Measurements from ENCODE around the gene PCBP4. TPM values are rescaled to one million over a fixed set of nuclear protein-coding genes. Genes with fewer than 3 reads are reported as not detected.
"Not testable (repeated sequence)": the region's sequence is repeated elsewhere in the genome, so short reads cannot be mapped to it uniquely, and the experiment has no call there.

The PCBP4 gene
- polyA plus RNA-seq, 2 donors, result 11.7 to 18.7 TPM

DNA sequence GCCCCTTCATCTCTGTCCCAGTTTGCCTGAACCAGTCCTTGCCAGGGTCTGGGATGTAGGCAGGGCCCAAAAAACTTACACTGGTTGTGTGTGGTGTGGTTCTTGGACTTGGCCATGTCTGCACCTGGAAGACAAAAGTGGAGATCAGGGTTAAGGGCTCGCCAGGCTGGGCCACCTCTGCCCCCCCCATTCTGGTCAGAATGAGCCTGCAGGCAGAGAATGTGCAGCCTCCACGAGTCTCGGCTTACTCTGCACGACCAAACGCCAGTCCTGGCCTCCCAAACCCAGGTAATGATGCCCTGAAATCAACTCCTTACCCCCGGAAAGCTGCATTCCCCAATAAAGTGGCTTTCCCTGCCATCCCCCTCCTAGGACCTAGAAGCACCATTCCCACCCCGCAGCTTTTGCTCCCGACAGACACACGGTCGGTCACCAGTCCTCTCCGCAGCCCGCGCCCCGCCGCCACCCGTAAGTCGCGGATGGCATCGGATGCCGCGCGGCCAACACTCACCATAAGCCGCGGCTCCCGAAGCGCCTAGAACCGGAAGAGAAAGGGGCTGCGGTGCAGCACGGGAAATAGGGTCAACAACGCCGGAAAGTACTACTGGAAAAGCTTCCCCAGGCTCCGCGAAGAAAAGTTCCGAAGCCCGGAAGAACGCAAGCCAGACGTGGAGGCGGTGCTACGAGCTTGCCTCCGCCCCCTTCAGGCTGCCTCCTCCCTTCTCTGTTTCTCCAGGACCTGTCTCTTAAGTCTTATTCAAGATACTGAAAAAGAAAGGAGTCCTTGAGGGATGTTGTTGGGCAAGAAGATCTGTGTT is 28.3 kb upstream of the PCBP4 start, which contains the start of gene RPL29:
Gene RPL29 (minus strand): TSS at position 550 of the 818 bp plus-strand sequence. CDS start 434 bp downstream, at position 116.
- H3K9me3 ChIP-seq (ENCODE audit: control insufficient read depth in 2 of 2, insufficient read depth in 1 of 2, low read depth in 1 of 2, low read length in 1 of 2), result no peaks in the 10 kb centered on the region
- WGBS, 2 donors, result 0% methylated on average over 40 of the region's 40 CpGs
- peak within 1 kb of the TSS; percentile 73 to 76 for H3K4me3 ChIP-seq (ENCODE audit: low read depth in 1 of 2, low read length in 2 of 2)
- H3K27me3 ChIP-seq (ENCODE audit: control insufficient read depth in 1 of 2, insufficient read depth in 2 of 2, low read length in 2 of 2), result no peaks in the 10 kb centered on the region
- peaks cover 10 to 24% of the 10 kb centered on the region in 2 donors for H3K36me3 ChIP-seq (ENCODE audit: control insufficient read depth in 2 of 2, insufficient read depth in 2 of 2, low read length in 1 of 2)
- H3K27ac ChIP-seq (ENCODE audit: low read depth in 2 of 2, low read length in 1 of 2), result peak within 1 kb of the TSS; percentile 65 to 89
- H3K4me1 ChIP-seq (ENCODE audit: control insufficient read depth in 2 of 2, insufficient read depth in 2 of 2, low read length in 1 of 2), result peaks cover 0 to 5% of the 10 kb centered on the region in 2 donors

DNA sequence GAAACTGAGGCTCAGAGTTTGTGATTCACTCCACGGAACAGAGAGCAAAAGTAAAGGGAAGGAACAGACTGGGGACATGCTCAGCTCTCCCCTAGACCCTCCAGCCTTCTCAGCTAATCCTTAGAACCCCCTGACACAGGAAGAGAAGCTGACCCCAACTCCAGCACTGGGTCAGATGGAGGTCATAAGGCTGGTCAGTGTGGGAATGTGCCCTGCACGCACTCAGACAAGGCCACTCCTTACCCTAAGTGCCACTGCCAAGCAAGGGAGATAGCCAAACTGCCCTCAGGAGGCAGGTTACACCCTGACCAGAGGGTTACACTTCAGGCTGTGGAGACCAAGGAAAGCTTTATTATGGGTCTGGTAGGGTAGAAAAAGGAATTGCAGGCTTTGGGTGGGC is 27.3 kb upstream of the PCBP4 start:
- H3K36me3 ChIP-seq (ENCODE audit: control insufficient read depth in 2 of 2, insufficient read depth in 2 of 2, low read length in 1 of 2), result peaks cover 10 to 24% of the 10 kb centered on the region in 2 donors
- no peaks in the 10 kb centered on the region for H3K9me3 ChIP-seq (ENCODE audit: control insufficient read depth in 2 of 2, insufficient read depth in 1 of 2, low read depth in 1 of 2, low read length in 1 of 2)
- peaks cover 0 to 5% of the 10 kb centered on the region in 2 donors for H3K4me1 ChIP-seq (ENCODE audit: control insufficient read depth in 2 of 2, insufficient read depth in 2 of 2, low read length in 1 of 2)
- H3K4me3 ChIP-seq (ENCODE audit: low read depth in 1 of 2, low read length in 2 of 2), result peak overlapping the region; percentile 73 to 76
- no peaks in the 10 kb centered on the region for H3K27me3 ChIP-seq (ENCODE audit: control insufficient read depth in 1 of 2, insufficient read depth in 2 of 2, low read length in 2 of 2)
- peak overlapping the region in 1 of 2 donors; percentile 59 for H3K27ac ChIP-seq (ENCODE audit: low read depth in 2 of 2, low read length in 1 of 2)
- 60 to 73% methylated on average over 2 of the region's 2 CpGs for WGBS, 2 donors

GRCh38 chr3:51993657-51994056 is 26.4 kb upstream of the PCBP4 start:
- 76 to 79% methylated on average over 9 to 10 of the region's 13 CpGs for WGBS, 2 donors
- not testable (repeated sequence) for H3K4me3 ChIP-seq (ENCODE audit: low read depth in 1 of 2, low read length in 2 of 2)
- H3K36me3 ChIP-seq (ENCODE audit: control insufficient read depth in 2 of 2, insufficient read depth in 2 of 2, low read length in 1 of 2), result peaks cover 10 to 24% of the 10 kb centered on the region in 2 donors

GRCh38 chr3:51992017-51992682 is 24.9 kb upstream of the PCBP4 start:
- Histone ChIP-seq H3K36me3 (ENCODE audit: control insufficient read depth in 2 of 2, insufficient read depth in 2 of 2, low read length in 1 of 2) (peaks cover 10 to 24% of the 10 kb centered on the region in 2 donors), H3K27ac (ENCODE audit: low read depth in 2 of 2, low read length in 1 of 2) (peak overlapping the region in 1 of 2 donors; percentile 7), H3K9me3 (ENCODE audit: control insufficient read depth in 2 of 2, insufficient read depth in 1 of 2, low read depth in 1 of 2, low read length in 1 of 2) (no peaks in the 10 kb centered on the region), H3K27me3 (ENCODE audit: control insufficient read depth in 1 of 2, insufficient read depth in 2 of 2, low read length in 2 of 2) (no peaks in the 10 kb centered on the region), H3K4me3 (ENCODE audit: low read depth in 1 of 2, low read length in 2 of 2) (no peak overlapping the region), H3K4me1 (ENCODE audit: control insufficient read depth in 2 of 2, insufficient read depth in 2 of 2, low read length in 1 of 2) (peaks cover 0 to 5% of the 10 kb centered on the region in 2 donors)
- 80 to 83% methylated on average over 3 of the region's 3 CpGs for WGBS, 2 donors

More at GRCh38 chr3:51993657-51994056, 26.4 kb upstream of the PCBP4 start:
- not testable (repeated sequence) for H3K27me3 ChIP-seq (ENCODE audit: control insufficient read depth in 1 of 2, insufficient read depth in 2 of 2, low read length in 2 of 2); H3K9me3 ChIP-seq (ENCODE audit: control insufficient read depth in 2 of 2, insufficient read depth in 1 of 2, low read depth in 1 of 2, low read length in 1 of 2); H3K27ac ChIP-seq (ENCODE audit: low read depth in 2 of 2, low read length in 1 of 2); H3K4me1 ChIP-seq (ENCODE audit: control insufficient read depth in 2 of 2, insufficient read depth in 2 of 2, low read length in 1 of 2)

- 77 to 79% methylated on average over 35 to 38 of the region's 38 CpGs for WGBS, 2 donors
- not testable (repeated sequence) for H3K27me3 ChIP-seq (ENCODE audit: control insufficient read depth in 1 of 2, insufficient read depth in 2 of 2, low read length in 2 of 2); H3K27ac ChIP-seq (ENCODE audit: low read depth in 2 of 2, low read length in 1 of 2); H3K4me3 ChIP-seq (ENCODE audit: low read depth in 1 of 2, low read length in 2 of 2); H3K9me3 ChIP-seq (ENCODE audit: control insufficient read depth in 2 of 2, insufficient read depth in 1 of 2, low read depth in 1 of 2, low read length in 1 of 2); H3K4me1 ChIP-seq (ENCODE audit: control insufficient read depth in 2 of 2, insufficient read depth in 2 of 2, low read length in 1 of 2)
- H3K36me3 ChIP-seq (ENCODE audit: control insufficient read depth in 2 of 2, insufficient read depth in 2 of 2, low read length in 1 of 2), result peaks cover 10 to 24% of the 10 kb centered on the region in 2 donors
These were observed 23.3 kb upstream of the PCBP4 start for GRCh38 chr3:51990501-51990971.

DNA sequence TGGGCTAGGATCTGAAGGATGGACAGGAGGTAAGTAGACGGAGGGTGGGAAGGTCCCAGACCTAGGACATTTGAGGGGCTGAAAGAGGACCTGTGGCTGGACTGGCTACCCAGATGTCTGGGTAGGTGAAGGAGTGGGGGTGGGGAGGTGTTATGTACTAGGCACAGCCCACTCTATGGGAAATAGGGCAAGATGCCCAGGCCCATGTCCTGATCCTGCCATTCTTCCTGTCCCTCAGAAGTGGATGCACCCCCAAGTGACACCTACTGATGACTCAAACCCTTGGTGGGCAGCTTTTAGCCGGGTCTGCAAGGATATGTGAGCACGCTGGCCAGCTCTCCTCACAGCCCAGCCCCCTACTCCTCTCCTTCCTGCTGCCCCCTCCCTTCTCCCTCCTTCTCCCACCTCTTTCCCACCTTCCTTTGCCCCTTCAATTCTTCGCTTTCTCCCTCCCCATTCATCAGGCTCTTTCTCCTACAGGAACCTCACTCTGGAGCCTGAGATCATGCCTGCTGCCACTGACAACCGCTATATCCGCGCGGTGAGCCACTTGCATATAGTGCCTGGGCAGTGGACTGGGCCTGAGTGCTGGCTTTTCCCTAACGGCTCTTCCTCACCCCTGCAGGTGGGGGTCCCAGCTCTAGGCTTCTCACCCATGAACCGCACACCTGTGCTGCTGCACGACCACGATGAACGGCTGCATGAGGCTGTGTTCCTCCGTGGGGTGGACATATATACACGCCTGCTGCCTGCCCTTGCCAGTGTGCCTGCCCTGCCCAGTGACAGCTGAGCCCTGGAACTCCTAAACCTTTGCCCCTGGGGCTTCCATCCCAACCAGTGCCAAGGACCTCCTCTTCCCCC is 21.3 kb upstream of the PCBP4 start:
- H3K27me3 ChIP-seq (ENCODE audit: control insufficient read depth in 1 of 2, insufficient read depth in 2 of 2, low read length in 2 of 2), result no peaks in the 10 kb centered on the region
- H3K4me1 ChIP-seq (ENCODE audit: control insufficient read depth in 2 of 2, insufficient read depth in 2 of 2, low read length in 1 of 2), result peaks cover 0 to 4% of the 10 kb centered on the region in 2 donors
- 73 to 74% methylated on average over 15 of the region's 15 CpGs for WGBS, 2 donors
- peaks cover 0 to 12% of the 10 kb centered on the region in 2 donors for H3K36me3 ChIP-seq (ENCODE audit: control insufficient read depth in 2 of 2, insufficient read depth in 2 of 2, low read length in 1 of 2)
- no peaks in the 10 kb centered on the region for H3K9me3 ChIP-seq (ENCODE audit: control insufficient read depth in 2 of 2, insufficient read depth in 1 of 2, low read depth in 1 of 2, low read length in 1 of 2)
- H3K27ac ChIP-seq (ENCODE audit: low read depth in 2 of 2, low read length in 1 of 2), result no peak overlapping the region
- H3K4me3 ChIP-seq (ENCODE audit: low read depth in 1 of 2, low read length in 2 of 2), result no peak overlapping the region

DNA sequence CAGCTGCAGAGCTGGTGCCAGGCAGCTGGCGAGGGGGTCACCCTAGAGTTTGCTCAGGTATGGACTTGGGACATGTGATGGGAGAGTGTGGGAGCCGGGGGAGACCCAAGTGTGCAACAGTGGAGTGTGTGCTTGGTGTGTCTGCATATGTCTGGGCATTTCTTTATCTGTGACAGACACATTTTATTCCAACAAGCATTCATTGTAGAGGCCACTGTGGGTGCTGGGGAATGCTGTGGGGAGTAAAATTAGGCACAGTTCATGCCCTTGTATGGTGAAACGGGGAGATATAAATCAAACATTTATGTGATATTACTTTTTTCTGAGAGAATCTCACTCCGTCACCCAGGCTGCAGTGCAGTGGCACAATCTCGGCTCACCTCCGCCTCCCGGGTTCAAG is 20.3 kb upstream of the PCBP4 start:
- Histone ChIP-seq H3K4me1 (ENCODE audit: control insufficient read depth in 2 of 2, insufficient read depth in 2 of 2, low read length in 1 of 2) (peaks cover 3 to 8% of the 10 kb centered on the region in 2 donors), H3K27ac (ENCODE audit: low read depth in 2 of 2, low read length in 1 of 2) (no peak overlapping the region), H3K4me3 (ENCODE audit: low read depth in 1 of 2, low read length in 2 of 2) (no peak overlapping the region), H3K36me3 (ENCODE audit: control insufficient read depth in 2 of 2, insufficient read depth in 2 of 2, low read length in 1 of 2) (peaks cover 0 to 7% of the 10 kb centered on the region in 2 donors), H3K9me3 (ENCODE audit: control insufficient read depth in 2 of 2, insufficient read depth in 1 of 2, low read depth in 1 of 2, low read length in 1 of 2) (no peaks in the 10 kb centered on the region), H3K27me3 (ENCODE audit: control insufficient read depth in 1 of 2, insufficient read depth in 2 of 2, low read length in 2 of 2) (no peaks in the 10 kb centered on the region)
- 89 to 91% methylated on average over 7 of the region's 7 CpGs for WGBS, 2 donors

- 75 to 80% methylated on average over 12 of the region's 12 CpGs for WGBS, 2 donors
- H3K4me1 ChIP-seq (ENCODE audit: control insufficient read depth in 2 of 2, insufficient read depth in 2 of 2, low read length in 1 of 2), result peaks cover 6 to 11% of the 10 kb centered on the region in 2 donors
These were observed 19.0 kb upstream of the PCBP4 start for GRCh38 chr3:51986010-51986947.

More at GRCh38 chr3:51986010-51986947, 19.0 kb upstream of the PCBP4 start:
- Histone ChIP-seq H3K4me3 (ENCODE audit: low read depth in 1 of 2, low read length in 2 of 2) (no peak overlapping the region), H3K9me3 (ENCODE audit: control insufficient read depth in 2 of 2, insufficient read depth in 1 of 2, low read depth in 1 of 2, low read length in 1 of 2) (no peaks in the 10 kb centered on the region), H3K27me3 (ENCODE audit: control insufficient read depth in 1 of 2, insufficient read depth in 2 of 2, low read length in 2 of 2) (no peaks in the 10 kb centered on the region), H3K36me3 (ENCODE audit: control insufficient read depth in 2 of 2, insufficient read depth in 2 of 2, low read length in 1 of 2) (no peaks in the 10 kb centered on the region), H3K27ac (ENCODE audit: low read depth in 2 of 2, low read length in 1 of 2) (no peak overlapping the region)
